NAMALWA (cell line): ENCODE measurements around the gene ELK3.

Source experiments
- DNase-seq: peaks from one replicate; pipeline ENCODE4 v3.0.0-alpha.2; 2015; ENCODE audit warnings: low spot score

The ELK3 gene

DNA sequence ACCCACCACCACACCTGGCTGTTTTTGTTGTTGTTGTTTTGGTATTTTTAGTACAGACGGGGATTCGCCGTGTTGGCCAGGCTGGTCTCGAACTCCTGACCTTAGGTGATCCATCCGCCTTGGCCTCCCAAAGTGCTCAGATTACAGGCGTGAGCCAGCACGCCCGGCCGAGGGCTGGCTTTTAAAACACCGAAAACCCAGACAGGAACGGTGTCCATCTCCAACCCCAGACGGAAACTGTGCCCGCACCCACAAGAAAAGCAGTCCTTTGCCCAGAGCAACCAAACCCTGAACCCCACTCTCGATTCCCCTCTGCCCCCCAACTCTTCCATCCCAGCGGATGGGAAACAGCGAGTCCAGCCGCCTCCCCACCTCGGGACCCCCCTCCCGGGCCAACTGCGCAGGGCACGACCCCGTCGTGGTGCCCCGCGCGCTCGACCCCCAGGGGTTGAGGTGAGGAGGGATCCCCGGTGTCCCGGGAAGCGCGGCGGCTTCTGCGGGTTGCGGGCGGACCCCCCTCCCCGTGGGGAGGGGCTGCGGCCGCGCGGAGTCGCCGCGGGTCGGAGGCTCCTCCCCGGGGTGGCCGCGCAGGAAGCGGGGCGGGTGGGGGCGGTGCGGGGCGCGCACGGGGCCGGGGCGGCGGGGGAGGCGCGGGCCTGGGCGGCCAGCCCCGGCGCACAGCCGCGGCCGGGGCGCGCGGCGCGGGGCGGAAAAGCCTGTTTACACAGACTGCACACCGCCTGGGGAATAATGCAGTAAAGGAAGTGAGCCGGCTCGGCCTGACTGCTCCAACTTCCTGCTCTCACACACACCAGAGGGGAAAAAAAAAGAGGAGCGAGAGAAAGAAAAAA lies at the start of gene ELK3:
ELK3 (plus strand) TSS at position 651 of the 851 bp plus-strand sequence.
- peak; percentile 57 for DNase-seq

DNA sequence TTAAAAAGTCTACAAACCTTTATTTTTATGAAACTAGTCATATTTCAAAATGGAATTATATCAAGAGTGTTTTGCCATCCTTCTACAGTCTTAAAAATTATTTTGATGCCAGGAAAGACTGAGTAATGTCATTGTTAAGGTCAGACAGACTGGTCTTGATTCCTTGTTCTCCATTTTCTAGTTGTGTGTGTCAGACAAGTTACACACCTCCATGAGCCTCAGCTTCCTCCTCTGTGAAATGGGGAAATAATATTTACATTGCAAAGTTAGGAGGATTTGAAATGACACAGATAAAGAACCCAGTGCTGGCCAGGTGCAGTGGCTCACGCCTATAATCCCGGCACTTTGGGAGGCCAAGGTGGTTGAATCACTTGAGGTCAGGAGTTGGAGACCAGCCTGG lies 47.4 kb upstream of the ELK3 start:
- DNase-seq: no peak

DNA sequence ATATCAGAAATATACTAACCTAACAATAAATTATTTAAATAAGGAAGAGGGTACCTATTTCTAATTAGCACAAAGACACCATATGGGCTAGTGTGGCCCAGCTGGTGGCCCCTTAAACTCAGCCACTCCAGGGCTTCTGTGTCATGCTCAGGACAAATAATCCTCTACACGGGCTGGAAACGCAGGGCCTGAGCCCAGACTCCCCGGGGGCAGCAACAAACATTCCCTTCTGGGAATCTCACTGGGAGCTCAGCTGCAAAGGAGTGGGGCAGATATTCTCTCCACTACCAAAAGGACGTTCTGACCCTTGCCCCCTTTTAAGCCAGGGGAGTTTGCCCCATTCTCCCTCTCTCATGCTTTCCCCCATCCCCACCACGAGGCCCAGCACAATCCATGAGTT lies 43.7 kb upstream of the ELK3 start:
- no peak for DNase-seq

DNA sequence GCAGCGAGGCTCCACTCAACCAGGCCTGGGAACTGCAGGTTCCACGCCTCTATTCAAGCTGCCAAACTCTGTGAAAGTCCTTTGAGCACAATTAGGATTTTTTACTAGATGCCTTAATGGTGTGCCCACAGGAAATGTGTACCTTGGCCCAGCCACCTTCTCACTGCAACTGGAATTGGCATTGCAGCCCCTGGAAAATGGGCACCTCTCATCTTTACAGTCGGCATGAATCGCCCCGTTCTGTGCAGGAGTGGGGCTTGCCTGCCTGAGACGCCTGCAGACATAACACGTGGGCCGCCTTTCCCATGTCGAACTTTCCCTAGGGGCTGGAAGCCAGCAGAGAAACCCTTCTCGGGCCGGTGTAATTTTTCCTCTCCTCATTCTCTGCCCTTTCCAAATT lies 42.0 kb upstream of the ELK3 start:
- DNase-seq: no peak

DNA sequence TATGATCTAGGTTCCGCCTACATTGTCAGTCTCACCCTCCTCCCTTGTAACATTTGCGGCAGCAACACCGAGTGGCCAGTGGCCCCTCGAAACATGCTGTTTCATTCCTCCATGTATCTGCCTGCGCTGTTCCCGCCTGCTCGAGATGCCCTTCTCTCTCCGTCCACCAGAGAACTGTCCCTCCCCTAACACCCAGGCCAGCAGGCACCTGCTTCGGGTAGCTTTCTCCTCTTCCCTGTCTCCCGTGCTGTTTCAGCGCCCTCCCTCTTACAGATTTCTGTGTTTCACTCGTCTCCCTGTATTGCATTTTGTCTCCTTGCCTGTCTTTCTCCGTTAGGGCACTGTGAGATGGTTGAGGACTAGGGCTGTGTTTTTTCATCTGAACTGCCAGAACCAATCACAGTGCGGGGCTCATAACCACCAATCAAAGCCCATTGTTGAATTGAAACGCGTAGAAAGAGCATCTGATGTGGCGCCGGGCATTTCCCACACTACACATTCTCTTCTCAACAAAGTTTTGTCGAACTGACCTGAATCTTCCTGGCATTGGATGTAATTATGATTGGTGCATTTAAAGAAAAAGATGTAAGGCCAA lies 40.9 kb upstream of the ELK3 start:
- DNase-seq: no peak

DNA sequence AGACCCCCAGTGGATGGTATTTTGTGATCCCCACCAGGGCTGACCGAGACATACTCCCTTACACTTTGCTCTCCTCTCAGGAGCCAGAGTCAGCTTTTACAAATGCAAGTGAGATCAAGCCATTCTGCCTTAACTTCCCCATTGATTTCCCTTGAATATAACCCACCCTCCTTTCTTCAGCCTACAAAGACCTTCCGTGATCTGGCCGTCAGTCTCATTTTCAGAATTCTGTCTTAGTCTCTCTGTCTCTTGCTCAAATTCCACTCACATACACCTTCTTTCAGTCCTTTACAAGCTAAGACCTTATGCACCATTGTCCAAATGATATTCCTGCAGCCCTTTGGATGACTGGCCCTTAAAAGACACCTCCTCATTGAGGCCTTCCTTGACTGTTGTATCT lies 39.0 kb upstream of the ELK3 start:
- no peak for DNase-seq

DNA sequence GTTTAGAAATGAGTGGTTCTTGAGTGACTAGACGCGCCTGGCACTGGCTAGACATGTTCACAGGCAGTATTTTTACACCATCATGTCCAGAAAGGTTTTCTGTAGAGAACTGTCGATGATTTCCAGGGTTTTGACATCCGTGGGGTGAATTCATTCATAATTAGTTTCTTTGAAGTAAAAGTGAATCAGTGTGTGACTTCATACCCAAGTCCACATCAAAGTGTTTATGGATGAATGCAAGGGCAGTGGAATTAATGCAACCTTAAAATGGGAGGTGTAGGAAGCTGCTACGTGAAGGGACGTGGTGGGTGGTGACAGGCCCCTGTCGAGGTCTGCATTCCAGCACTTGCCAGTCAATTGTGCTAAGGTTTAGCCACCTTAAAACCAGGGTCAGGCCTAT lies 38.4 kb upstream of the ELK3 start:
- DNase-seq: no peak

DNA sequence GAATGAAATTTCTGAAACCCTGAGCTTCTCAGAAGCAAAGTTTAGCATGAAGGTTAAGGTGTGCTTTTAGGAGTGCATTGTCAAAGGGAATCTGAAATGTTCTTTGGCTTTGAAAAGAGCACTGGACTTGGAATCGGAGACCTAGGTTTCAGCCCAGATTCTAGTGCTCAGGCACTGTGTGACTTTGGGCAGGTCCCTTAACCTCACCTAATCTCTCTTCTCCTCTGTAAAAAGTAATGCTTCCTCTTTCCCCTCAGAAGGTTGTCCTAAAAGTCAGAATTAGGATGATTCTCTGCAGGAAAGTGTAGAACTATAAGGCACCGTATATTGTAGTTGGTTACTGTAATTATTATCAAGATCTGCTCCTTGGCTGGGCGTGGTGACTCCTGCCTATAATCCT lies 38.0 kb upstream of the ELK3 start:
- no peak for DNase-seq

DNA sequence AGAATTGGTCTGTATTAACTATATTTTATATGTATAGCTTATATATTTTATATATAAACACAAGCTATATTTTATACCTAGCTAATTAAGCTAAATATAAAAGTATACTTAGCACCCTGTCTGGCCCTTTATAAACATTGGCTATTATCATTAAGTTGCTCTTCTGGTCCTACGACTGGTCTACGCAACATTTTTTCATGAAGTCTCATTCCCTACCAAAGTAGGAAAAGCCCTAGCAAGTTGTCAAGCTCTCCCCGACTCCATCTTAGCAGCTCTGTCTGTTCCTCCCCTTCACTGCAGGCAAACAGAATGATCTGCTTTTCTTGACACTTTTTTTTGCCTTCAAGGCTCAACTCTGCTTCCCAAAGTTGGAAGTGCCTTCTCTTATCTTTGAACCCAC lies 36.7 kb upstream of the ELK3 start:
- DNase-seq: no peak

DNA sequence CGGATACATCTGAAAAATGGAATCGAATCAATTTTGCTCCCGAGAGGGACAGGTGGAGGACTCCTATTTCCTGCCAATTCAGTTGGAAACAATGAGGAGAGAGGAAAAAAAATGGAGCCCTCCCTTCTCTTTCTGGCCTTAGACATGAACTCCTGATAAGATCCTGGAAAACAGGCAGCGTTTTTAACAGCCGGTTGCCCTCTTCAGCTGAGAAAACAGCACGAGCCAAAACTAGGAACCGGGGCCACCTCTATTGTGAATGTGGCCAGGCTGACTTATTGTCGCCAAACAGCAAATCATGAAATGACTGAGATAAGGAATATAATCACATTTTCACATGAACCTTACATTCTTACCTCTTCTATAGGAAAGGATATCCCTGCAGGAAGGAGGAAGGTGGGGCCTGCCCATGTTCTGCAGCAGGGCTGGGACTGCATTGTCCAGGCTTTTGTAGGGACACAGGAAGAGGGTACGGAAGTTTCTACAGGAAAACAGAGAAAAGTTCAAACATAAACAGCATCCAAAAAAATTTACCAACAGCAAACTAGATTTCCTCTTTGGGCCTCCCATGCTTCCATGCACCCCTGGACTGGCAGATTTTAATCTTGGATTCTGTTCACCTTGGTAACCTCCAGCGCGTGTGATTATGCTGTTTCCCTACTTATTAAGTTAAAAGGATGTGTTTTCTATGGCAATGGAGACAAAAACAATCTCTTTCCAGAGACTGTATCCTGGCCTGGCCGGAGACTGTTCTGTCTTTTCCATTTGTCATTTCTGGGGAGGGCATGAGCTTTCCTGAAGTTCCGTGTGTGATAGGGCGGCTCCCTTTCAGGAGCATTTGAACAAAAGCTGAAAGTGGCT lies 29.0 kb upstream of the ELK3 start:
- no peak for DNase-seq

DNA sequence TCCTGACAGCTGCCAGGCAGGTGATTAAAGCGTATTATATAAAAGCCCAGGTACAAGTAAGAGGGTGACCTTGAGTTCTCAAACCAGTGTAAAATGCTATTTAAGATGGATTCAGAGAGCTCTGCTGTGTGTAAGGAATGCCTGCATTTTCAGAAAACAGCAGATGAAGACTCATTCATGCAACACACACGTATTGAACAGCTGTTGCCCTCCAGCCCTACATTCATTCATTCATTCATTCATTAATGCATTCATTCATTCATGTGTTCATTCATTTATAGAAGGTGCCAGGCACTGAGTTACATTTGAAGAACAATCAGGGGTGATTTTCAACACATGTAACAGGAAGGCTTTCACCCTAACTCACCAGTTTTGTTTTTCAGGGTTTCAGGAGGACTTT lies 27.4 kb upstream of the ELK3 start:
- no peak for DNase-seq

DNA sequence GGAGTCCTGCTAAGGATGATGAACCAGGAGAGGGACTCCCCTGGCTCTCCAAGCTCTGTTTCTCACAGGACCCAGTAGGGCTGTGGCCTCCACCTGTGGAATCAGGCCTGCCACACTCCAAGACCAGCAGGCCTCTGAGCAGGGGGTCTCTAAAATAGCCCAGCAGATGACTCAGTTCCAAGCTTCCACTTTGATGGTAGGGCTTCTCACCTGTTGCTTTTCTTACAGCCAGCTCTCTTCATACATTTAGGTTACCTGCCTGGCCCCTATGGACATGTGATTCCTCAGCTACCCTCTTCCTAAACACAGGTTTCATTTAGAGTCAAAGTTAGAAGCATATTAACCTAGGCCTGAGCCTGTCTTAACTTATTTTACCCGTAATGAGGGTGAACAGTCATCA lies 26.7 kb upstream of the ELK3 start:
- no peak for DNase-seq

DNA sequence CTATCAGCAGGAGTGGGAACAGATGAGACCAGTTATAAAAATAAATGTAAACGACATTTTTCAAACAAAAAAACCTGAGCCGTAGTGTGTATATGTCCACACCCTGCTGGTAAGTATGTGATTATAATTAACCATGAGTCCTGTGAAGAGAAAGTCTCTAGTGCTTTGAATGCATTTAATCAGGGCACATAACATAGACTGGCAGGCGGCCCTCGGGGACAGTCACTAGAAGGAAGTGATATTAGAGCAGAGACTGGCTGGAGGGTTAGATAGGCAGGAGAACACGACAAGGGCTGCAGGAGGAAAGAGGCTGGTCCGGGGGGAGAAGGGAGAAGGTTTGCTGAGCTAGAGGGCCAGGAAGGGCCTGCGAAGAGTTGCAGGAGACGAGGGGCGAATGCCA lies 23.8 kb upstream of the ELK3 start:
- no peak for DNase-seq

DNA sequence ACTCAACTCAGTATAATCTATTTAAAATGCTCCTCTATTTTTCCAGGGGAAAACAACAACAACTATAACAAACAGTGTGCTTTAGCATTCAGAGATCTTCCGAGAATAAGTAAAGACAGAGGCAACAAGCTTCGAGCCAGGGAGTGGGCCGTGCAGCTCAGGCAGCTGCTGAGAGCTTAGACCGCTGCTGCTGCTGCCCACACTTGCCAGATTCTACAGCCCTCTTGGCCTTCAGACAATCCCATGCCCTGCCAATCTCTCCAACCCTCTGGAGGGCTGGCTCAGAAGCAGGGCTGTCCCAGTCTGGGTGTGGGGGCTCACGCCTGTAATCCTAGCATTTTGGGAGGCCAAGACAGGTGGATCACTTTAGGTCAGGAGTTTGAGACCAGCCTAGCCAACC lies 23.4 kb upstream of the ELK3 start:
- DNase-seq: no peak

DNA sequence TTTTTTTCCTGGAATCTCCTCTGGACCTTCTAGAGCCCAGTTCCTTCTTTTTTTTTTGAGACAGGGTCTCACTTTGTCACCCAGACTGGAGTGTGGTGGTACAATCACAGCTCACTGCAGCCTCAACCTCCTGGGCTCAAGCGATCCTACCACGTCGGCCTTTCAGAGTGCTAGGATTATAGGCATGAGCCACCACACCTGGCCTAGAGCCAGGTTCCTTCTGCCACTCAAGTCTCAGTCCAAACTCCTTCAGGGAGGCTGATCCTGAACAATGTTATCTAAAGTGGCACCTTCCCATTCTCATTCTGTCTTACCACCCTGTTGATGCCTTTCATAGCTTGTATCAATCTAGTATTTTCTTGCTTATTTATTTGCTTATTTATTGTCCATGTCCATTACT lies 22.3 kb upstream of the ELK3 start:
- no peak for DNase-seq

DNA sequence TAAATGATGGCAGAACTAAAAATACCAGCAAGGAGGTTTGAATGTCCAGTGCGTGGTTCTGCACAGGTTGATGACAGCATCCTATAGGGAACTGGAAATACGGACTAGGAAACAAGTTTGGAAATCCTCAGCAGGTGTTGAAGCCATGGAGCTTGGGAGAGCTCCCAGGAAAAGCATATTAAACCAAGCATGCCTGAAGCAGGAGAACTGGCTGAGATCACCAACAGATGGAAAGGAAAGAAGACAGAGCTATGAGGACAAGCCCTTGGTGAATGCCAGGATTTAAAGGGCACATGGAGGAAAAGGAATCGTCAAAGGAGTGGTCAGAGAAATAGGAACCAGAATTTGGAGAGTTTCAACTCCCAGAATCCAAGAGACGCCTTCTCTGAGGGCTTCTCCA lies 21.2 kb upstream of the ELK3 start:
- no peak for DNase-seq

DNA sequence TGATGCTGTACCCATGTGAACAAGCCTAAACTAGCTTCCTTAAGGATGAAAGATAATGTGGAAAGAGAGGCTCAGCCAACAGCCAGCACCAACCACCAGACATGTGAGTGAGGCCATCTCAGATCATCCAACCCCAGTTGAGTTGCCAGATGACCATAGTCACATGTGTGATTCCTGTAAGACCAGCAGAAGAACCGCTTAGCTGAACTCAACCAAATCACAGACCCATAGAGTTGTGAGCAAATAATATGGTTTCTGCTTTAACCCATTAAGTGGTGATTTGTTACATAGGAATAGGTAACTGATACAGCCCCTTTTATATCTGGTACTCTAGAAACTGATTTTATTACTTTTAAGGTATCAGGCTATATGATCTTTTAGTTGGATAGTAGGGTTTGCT lies 17.6 kb upstream of the ELK3 start:
- DNase-seq: no peak

DNA sequence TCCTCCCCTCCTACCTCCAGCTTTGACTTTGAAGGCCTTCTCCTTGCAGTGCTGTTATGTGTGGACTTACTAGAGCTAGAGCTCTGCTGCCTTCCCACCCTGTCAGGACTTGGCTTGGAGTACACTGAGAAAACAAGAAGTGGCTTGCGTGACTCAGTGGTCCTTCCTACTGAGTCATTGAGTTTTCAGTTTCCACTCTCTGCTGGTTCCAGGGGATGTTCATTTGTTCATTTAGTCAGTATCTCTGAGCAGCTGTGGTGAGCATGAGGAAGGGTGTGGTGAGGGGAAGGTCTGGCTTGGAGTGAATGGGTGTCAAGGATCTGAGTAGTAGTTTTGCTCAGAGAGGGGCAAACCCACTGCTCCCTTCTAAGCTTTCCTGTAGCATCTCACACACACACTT lies 17.2 kb upstream of the ELK3 start:
- DNase-seq: no peak

DNA sequence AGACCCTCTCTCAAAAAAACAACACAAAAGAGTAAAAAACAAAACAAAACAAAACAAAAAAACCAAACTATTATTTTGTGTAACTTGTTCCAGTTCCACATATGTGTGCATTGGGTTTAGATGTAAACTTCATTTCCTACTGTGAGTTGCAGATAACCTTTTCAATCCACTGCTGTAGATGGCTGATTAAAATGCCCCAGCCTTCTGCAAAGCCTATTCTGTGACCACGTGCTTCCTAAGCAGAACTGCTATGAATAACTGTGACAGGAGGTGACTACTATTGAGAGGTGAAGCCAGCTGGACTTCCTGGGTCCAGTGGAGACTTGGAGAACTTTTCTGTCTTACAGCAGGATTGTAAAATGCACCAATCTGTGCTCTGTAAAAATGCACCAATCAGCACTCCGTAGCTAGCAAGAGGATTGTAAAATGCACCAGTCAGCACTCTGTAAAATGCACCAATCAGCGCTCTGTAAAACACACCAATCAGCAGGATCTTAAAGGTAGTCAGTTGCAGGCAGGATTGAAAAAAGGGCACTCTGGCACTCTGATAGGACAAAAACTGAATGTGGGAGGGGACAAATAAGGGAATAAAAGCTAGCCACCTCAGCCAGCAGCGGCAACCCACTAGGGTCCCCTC lies 10.3 kb upstream of the ELK3 start:
- DNase-seq: no peak

DNA sequence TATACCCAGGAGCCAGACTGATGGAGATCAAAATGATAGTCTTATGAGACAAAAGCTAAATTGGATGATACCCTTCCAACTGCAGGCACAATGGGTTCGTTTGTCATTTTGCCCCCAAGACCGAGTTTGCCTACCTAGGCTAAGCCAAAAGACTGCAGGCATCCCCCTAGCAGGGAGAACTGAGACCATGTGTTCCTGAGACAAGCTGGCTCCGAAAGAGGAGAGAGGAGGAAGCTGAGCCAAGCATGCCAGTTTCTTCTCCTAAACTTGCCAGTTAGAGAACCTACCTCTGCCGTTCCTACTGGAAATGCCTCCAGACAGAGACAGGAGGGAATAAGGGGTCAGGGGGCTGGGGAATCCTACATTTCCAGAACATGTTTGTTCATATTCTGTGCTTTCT lies 8.3 kb upstream of the ELK3 start:
- no peak for DNase-seq

DNA sequence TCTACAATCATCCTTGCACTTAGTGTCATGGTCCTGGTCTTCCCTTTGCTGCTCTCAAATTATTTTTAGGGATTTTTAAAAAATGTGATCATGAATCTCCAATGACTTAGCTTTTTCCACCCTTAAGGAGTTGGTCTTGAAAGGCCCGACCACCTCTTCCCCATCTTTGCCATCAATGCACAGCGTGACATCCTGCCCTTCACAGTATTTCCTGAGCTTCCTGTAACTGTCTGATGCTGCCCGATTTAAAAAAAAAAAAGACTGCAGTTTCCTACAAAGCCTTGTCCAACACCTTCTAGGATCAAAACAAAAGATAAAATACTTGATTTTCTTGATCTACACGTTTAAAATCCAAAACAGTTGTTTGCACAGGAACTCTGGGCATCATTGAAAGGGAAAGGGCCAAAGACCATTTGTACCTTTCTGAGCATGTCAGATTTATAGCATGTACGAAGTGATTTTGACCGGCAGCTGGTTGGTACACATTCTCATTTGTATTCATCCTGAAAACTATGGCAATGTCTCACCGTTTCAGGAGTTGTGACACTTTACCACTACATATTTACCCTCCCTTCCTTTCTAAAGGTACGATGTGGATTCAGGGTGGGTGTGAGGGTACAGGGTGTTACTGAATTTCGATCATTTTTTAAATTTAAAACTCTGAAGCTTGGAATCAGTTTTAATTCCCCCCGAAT lies 7.4 kb upstream of the ELK3 start:
- DNase-seq: no peak

DNA sequence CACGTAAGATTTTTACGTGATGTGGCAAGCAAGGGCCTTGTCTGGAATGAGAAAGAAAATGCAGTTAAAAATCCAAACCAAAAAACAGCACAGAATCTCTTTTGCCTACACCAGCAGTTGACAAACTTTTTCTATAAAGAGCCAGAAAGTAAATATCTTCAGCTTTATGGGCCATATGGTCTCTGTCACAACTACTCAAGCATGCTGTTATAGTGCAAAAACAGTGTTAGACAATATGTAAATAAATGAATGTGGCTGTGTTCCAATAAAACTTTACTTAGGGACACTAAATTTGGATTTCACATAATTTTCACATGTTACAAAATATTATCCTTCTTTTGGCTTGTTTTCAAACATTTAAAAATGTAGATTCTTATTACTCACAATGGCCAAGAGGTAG lies 6.2 kb upstream of the ELK3 start:
- no peak for DNase-seq
